Activated T-cell treated with anti-CD3 and anti-CD28 coated beads, Interleukin-2, amount 50 U/mL, for 4 hours (primary cell): ENCODE measurements around the gene EBPL. TPM values are rescaled to one million over a fixed set of nuclear protein-coding genes. Genes with fewer than 3 reads are reported as not detected.

Experiments
- ATAC-seq, 2 donors: fragments of 200-7000 bp; cut with Tn5 transposase; one replicate each; pipeline ENCODE4 v1.10.0; 2021
- DNase-seq: peaks from one replicate; pipeline ENCODE4 v3.0.0-alpha.2; 2020
- H3K27me3 Mint-ChIP-seq: one replicate; pipeline ENCODE4 v1.8.0; 2021; ENCODE audit warnings: low read depth, mixed read lengths
- H3K36me3 Mint-ChIP-seq: one replicate; pipeline ENCODE4 v1.8.0; 2022; ENCODE audit warnings: mixed read lengths; ENCODE audit not compliant: insufficient read depth
- H3K4me1 Mint-ChIP-seq: one replicate; pipeline ENCODE4 v1.8.0; 2021; ENCODE audit warnings: low read depth, mixed read lengths
- H3K4me3 Mint-ChIP-seq: one replicate; pipeline ENCODE4 v1.8.0; 2021; ENCODE audit warnings: mild to moderate bottlenecking, moderate library complexity, mixed read lengths
- H3K9me3 Mint-ChIP-seq: one replicate; pipeline ENCODE4 v1.8.0; 2021; ENCODE audit warnings: mixed read lengths
- total RNA-seq, 3 donors: library from RNA; stranded (reverse); gene quantifications; one replicate each; pipeline ENCODE4 v1.2.1, GENCODE V29; 2021

The EBPL gene
- total RNA-seq, 3 donors from 2014 or later, result 36.5 to 59.1 (median 53.4) TPM

- Mint-ChIP-seq H3K36me3 (peaks cover 2% of the 10 kb centered on the region), H3K9me3 (no peaks in the 10 kb centered on the region)
- no peak for DNase-seq
Observed at GRCh38 chr13:49652355-49653305, 38.7 kb downstream of the EBPL start.

GRCh38 chr13:49651570-49652354 lies 39.5 kb downstream of the EBPL start:
- Mint-ChIP-seq H3K27me3 (no peaks in the 10 kb centered on the region), H3K4me1 (no peaks in the 10 kb centered on the region), H3K9me3 (no peaks in the 10 kb centered on the region), H3K4me3 (no peak overlapping the region), H3K36me3 (peaks cover 2% of the 10 kb centered on the region)
- ATAC-seq (no peak), DNase-seq (no peak)

More at GRCh38 chr13:49652355-49653305, 38.7 kb downstream of the EBPL start:
- Mint-ChIP-seq H3K4me1 (no peaks in the 10 kb centered on the region), H3K27me3 (no peaks in the 10 kb centered on the region), H3K4me3 (no peak overlapping the region)
- ATAC-seq, result peak; percentile 23 to 43

GRCh38 chr13:49649963-49650312 lies 41.3 kb downstream of the EBPL start:
- DNase-seq (no peak), ATAC-seq (no peak)
- H3K9me3 Mint-ChIP-seq, result no peaks in the 10 kb centered on the region
- no peak overlapping the region for H3K4me3 Mint-ChIP-seq
- H3K27me3 Mint-ChIP-seq, result no peaks in the 10 kb centered on the region
- peaks cover 5% of the 10 kb centered on the region for H3K4me1 Mint-ChIP-seq
- no peaks in the 10 kb centered on the region for H3K36me3 Mint-ChIP-seq

- ATAC-seq, result no peak
- DNase-seq, result no peak
- Mint-ChIP-seq H3K36me3 (no peaks in the 10 kb centered on the region), H3K9me3 (no peaks in the 10 kb centered on the region), H3K4me1 (peaks cover 9% of the 10 kb centered on the region), H3K4me3 (no peak overlapping the region), H3K27me3 (no peaks in the 10 kb centered on the region)
Observed at GRCh38 chr13:49649244-49649962, 41.9 kb downstream of the EBPL start.

- H3K4me3 Mint-ChIP-seq, result no peak overlapping the region
- ATAC-seq, result no peak
- H3K4me1 Mint-ChIP-seq, result peaks cover 13% of the 10 kb centered on the region
Observed at GRCh38 chr13:49646688-49647087, 44.6 kb downstream of the EBPL start.

GRCh38 chr13:49645451-49645850 lies 45.8 kb downstream of the EBPL start:
- peak in 1 of 2 donors; percentile 18 for ATAC-seq
- Mint-ChIP-seq H3K9me3 (no peaks in the 10 kb centered on the region), H3K4me1 (peaks cover 13% of the 10 kb centered on the region)

More at GRCh38 chr13:49646688-49647087, 44.6 kb downstream of the EBPL start:
- no peaks in the 10 kb centered on the region for H3K9me3 Mint-ChIP-seq
- H3K36me3 Mint-ChIP-seq, result no peaks in the 10 kb centered on the region
- H3K27me3 Mint-ChIP-seq, result no peaks in the 10 kb centered on the region
- DNase-seq, result no peak

GRCh38 chr13:49643035-49643646 lies 48.1 kb downstream of the EBPL start:
- no peaks in the 10 kb centered on the region for H3K36me3 Mint-ChIP-seq
- H3K27me3 Mint-ChIP-seq, result no peaks in the 10 kb centered on the region
- H3K4me3 Mint-ChIP-seq, result peak overlapping the region; percentile 47
- ATAC-seq, result no peak
- no peaks in the 10 kb centered on the region for H3K9me3 Mint-ChIP-seq
- H3K4me1 Mint-ChIP-seq, result peaks cover 13% of the 10 kb centered on the region
- DNase-seq, result no peak

More at GRCh38 chr13:49645451-49645850, 45.8 kb downstream of the EBPL start:
- Mint-ChIP-seq H3K4me3 (peak overlapping the region; percentile 50), H3K36me3 (no peaks in the 10 kb centered on the region), H3K27me3 (no peaks in the 10 kb centered on the region)
- no peak for DNase-seq

- ATAC-seq, result no peak
Observed at GRCh38 chr13:49641801-49642291, 49.4 kb downstream of the EBPL start.

GRCh38 chr13:49638744-49639072 lies 52.6 kb downstream of the EBPL start:
- no peak for DNase-seq
- H3K9me3 Mint-ChIP-seq, result no peaks in the 10 kb centered on the region
- peaks cover 20% of the 10 kb centered on the region for H3K4me1 Mint-ChIP-seq
- ATAC-seq, result no peak
- H3K4me3 Mint-ChIP-seq, result no peak overlapping the region
- no peaks in the 10 kb centered on the region for H3K27me3 Mint-ChIP-seq
- no peaks in the 10 kb centered on the region for H3K36me3 Mint-ChIP-seq

More at GRCh38 chr13:49641801-49642291, 49.4 kb downstream of the EBPL start:
- H3K27me3 Mint-ChIP-seq, result no peaks in the 10 kb centered on the region
- no peak for DNase-seq
- no peaks in the 10 kb centered on the region for H3K36me3 Mint-ChIP-seq
- H3K9me3 Mint-ChIP-seq, result no peaks in the 10 kb centered on the region
- peaks cover 13% of the 10 kb centered on the region for H3K4me1 Mint-ChIP-seq
- H3K4me3 Mint-ChIP-seq, result no peak overlapping the region

GRCh38 chr13:49638030-49638743 lies 53.1 kb downstream of the EBPL start:
- no peak for DNase-seq
- H3K9me3 Mint-ChIP-seq, result no peaks in the 10 kb centered on the region
- no peaks in the 10 kb centered on the region for H3K27me3 Mint-ChIP-seq
- H3K4me1 Mint-ChIP-seq, result peaks cover 22% of the 10 kb centered on the region
- ATAC-seq, result no peak
- H3K36me3 Mint-ChIP-seq, result no peaks in the 10 kb centered on the region
- H3K4me3 Mint-ChIP-seq, result no peak overlapping the region

GRCh38 chr13:49636705-49637104 lies 54.6 kb downstream of the EBPL start:
- Mint-ChIP-seq H3K9me3 (no peaks in the 10 kb centered on the region), H3K4me1 (peaks cover 20% of the 10 kb centered on the region), H3K27me3 (no peaks in the 10 kb centered on the region), H3K4me3 (peak overlapping the region; percentile 52), H3K36me3 (no peaks in the 10 kb centered on the region)
- DNase-seq (no peak), ATAC-seq (no peak)

- no peaks in the 10 kb centered on the region for H3K27me3 Mint-ChIP-seq
- H3K36me3 Mint-ChIP-seq, result no peaks in the 10 kb centered on the region
- no peak for DNase-seq
- H3K9me3 Mint-ChIP-seq, result no peaks in the 10 kb centered on the region
- ATAC-seq, result peak; percentile 76 to 78
- peak overlapping the region; percentile 52 for H3K4me3 Mint-ChIP-seq
- peaks cover 20% of the 10 kb centered on the region for H3K4me1 Mint-ChIP-seq
Observed at GRCh38 chr13:49635599-49636433, 55.5 kb downstream of the EBPL start.
